ENCODE results near the gene ZNF565.
"Not testable (repeated sequence)": the region's sequence is repeated elsewhere in the genome, so short reads cannot be mapped to it uniquely, and the experiment has no call there.

ZNF565 gene

DNA sequence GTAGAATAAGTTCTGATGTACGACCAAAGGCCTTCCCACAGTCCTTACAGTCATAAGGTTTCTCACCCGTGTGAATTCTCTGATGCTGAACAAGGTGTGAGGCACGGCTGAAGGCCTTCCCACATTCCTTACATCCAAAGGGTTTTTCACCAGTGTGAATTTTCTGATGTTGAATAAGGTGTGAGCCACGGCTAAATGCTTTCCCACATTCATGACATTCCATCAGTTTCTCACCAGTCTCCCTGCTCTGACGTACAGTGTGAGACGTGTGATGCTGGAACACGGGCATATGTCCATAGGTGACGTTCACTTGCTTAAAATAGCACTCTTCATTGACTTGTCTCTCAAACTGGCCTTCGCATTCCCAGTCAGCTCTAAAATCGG is 31.2 kb downstream of the ZNF565 start:
- no peak for DNase-seq (ENCODE audit: low read depth)
- no peak overlapping the region for H3K4me3 ChIP-seq (ENCODE audit: low read depth, low read length)
- TF ChIP-seq, protein P1, sequence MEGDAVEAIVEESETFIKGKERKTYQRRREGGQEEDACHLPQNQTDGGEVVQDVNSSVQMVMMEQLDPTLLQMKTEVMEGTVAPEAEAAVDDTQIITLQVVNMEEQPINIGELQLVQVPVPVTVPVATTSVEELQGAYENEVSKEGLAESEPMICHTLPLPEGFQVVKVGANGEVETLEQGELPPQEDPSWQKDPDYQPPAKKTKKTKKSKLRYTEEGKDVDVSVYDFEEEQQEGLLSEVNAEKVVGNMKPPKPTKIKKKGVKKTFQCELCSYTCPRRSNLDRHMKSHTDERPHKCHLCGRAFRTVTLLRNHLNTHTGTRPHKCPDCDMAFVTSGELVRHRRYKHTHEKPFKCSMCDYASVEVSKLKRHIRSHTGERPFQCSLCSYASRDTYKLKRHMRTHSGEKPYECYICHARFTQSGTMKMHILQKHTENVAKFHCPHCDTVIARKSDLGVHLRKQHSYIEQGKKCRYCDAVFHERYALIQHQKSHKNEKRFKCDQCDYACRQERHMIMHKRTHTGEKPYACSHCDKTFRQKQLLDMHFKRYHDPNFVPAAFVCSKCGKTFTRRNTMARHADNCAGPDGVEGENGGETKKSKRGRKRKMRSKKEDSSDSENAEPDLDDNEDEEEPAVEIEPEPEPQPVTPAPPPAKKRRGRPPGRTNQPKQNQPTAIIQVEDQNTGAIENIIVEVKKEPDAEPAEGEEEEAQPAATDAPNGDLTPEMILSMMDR (IDR thresholded peaks at IDR 0.05; ENCODE audit: low read depth, low read length, missing control alignments) = no peak

DNA sequence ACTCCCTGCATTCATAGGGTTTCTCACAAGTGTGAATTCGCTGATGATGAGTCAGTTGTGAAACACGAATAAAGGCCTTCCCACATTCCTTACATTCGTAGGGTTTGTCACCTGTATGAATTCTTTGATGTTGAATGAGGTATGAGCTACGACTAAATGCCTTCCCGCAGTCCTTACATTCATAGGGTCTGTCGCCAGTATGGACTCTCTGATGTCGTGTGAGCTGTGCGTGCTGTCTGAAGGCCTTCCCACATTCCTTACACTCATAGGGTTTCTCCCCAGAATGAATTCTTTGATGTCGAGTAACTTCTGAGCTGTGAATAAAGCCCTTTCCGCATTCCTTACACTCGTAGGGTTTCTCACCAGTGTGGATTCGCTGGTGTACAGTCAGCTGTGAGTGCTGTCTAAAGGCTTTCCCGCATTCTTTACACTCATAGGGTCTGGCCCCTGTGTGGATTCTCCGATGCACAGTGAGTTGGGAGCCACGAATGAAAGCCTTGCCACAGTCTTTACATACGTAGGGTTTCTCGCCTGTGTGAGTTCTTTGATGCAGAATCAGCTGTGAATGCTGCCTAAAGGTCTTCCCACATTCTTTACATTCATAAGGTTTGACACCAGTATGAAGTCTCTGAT is 31.7 kb downstream of the ZNF565 start:
- TF ChIP-seq, protein P1 (IDR thresholded peaks at IDR 0.05; ENCODE audit: low read depth, low read length, missing control alignments) = no peak
- H3K4me3 ChIP-seq (ENCODE audit: low read depth, low read length) = no peak overlapping the region
- no peak for DNase-seq (ENCODE audit: low read depth)

DNA sequence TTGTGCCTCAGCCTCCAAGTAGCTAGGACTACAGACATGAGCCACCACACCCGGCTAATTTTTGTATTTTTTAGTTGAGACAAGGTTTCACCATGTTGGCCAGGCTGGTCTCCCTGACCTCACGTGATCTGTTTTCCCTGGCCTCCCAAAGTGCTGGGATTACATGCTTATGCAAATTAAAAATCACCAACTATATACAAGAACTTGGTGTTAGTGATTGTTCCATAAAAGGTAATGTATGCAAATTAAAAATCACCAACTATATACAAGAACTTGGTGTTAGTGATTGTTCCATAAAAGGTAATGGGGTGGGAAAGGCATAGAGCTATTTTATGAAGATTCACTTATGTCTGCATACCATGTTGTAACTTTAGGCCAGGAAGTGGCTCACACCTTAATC is 35.4 kb downstream of the ZNF565 start:
- not testable (repeated sequence) for DNase-seq (ENCODE audit: low read depth); H3K4me3 ChIP-seq (ENCODE audit: low read depth, low read length)

DNA sequence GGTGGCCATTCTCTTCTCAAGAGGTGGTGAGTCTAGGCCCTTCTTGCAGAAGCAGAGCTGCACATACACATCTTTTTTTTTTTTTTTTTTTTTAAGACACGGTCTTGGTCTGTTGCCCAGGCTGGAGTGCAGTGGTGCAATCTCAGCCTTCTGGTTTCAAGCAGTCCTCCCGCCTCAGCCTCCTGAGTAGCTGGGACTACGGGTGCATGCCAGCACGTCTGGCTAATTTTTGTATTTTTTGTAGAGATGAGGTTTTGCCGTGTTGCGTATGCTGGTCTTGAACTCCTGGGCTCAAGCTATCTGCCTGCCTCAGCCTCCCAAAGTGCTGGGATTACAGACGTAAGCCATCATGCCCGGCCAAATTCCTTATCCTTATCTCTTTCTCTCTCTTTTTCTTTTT is 40.6 kb downstream of the ZNF565 start:
- not testable (repeated sequence) for H3K4me3 ChIP-seq (ENCODE audit: low read depth, low read length); DNase-seq (ENCODE audit: low read depth)

DNA sequence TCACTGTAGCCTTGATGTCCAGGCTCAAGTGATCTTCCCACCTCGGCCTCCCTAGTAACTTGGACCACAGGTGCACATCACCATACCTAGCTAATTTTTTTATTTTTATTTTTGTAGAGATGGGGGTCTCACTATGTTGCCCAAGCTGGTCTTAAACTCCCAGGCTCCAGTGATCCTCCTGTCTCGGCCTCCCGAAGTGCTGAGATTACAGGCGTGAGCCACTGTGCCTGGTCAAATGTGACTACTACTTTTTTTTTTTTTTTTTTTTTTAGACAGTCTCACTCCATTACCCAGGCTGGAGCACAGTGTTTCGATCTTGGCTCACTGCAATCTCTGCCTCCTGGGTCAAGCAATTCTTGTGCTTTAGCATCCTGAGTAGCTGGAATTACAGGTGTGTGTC is 41.6 kb downstream of the ZNF565 start:
- TF ChIP-seq, protein P1 (IDR thresholded peaks at IDR 0.05; ENCODE audit: low read depth, low read length, missing control alignments) = no peak
- H3K4me3 ChIP-seq (ENCODE audit: low read depth, low read length) = no peak overlapping the region
- no peak for DNase-seq (ENCODE audit: low read depth)

DNA sequence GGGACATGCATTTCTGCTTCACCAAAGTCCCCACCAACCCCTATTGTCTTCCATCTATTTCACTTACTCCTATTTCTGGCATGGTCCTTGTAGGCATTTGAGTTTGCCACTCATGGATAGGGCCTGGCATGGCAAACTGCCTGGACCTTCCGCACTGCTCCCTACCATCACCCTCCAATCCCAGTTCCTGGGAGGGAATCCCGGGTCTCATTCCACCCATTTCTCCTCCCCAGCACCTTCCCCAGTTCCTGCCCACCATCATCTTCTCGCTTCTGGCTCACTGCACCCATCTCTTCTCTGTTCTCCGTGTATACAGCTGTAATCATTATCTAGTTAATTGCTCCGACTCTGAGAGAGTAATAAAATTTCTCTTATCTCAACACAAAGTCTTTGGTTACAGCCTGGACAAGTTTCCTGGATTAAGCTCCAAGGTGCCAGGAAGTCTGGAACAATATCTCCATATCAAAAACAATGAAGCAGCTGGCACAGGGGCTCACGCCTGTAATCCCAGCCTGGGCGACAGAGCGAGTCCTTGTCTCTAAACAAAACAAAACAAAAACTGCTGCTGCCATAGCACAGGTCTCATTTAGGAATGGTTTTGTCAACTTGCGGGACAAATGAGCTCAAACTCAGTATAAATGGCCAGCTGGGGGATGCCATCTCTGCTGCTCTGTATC is 45.2 kb downstream of the ZNF565 start:
- H3K4me3 ChIP-seq (ENCODE audit: low read depth, low read length) = no peak overlapping the region
- DNase-seq (ENCODE audit: low read depth) = no peak
- TF ChIP-seq, protein P1 (IDR thresholded peaks at IDR 0.05; ENCODE audit: low read depth, low read length, missing control alignments) = no peak

DNA sequence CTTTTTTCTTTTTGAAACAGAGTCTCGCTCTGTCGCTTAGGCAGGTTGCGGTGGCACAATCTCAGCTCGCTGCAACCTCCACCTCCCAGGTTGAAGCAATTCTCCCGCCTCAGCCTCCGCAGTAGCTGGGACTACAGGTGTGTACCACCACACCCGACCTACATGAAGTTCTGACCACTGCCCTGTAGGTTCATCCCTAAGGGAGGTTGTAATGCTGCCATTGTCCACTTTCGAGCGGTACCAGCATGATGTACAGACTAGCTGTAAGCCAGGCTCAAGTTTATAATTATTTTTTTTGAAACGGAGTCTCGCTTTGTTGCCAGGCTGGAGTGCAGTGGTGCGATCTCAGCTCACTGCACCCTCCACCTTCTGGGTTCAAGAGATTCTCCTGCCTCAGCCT is 50.7 kb downstream of the ZNF565 start:
- no peak overlapping the region for H3K4me3 ChIP-seq (ENCODE audit: low read depth, low read length)
- TF ChIP-seq, protein P1 (IDR thresholded peaks at IDR 0.05; ENCODE audit: low read depth, low read length, missing control alignments) = no peak
- no peak for DNase-seq (ENCODE audit: low read depth)
